GM13976 (cell line): ENCODE measurements around the gene TPCN2.

Experiments
- DNase-seq: peaks from one replicate; pipeline ENCODE4 v3.0.0; 2012; ENCODE audit warnings: low spot score
- in situ Hi-C: fragments of 300-500 bp; cut with MboI; formaldehyde crosslinking; loops from one replicate; pipeline ENCODE4 v1.12.0; 2022; ENCODE audit warnings: low sequenced_read_pairs, mixed read lengths, inconsistent platforms; ENCODE audit not compliant: unreplicated experiment
- TF ChIP-seq, protein P1 (sequence below): IDR thresholded peaks from 2 replicates; pipeline ENCODE4 v1.5.1; 2012; ENCODE audit warnings: borderline replicate concordance, mild to moderate bottlenecking; ENCODE audit not compliant: insufficient read depth; ENCODE audit errors: extremely low read depth, missing control alignments, control extremely low read depth

The TPCN2 gene

DNA sequence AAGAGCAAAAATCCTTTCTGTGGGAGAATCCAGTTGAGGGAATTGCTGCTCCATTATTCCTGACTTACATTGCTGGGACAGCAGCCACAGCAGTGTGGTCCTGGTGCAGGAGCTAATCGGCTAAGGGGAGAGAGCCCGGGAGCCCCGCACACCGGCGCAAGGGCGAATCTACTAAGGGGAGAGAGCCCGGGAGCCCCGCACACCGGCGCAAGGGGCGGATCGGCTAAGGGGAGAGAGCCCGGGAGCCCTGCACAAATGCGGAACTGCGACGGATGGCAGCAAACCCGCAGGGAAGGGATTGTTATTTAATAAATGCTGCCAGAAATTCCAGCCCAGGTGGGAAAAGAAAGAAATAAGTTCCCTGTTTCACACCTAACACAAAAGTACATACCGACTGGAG lies 43.5 kb downstream of the TPCN2 start:
- TF ChIP-seq, protein P1, sequence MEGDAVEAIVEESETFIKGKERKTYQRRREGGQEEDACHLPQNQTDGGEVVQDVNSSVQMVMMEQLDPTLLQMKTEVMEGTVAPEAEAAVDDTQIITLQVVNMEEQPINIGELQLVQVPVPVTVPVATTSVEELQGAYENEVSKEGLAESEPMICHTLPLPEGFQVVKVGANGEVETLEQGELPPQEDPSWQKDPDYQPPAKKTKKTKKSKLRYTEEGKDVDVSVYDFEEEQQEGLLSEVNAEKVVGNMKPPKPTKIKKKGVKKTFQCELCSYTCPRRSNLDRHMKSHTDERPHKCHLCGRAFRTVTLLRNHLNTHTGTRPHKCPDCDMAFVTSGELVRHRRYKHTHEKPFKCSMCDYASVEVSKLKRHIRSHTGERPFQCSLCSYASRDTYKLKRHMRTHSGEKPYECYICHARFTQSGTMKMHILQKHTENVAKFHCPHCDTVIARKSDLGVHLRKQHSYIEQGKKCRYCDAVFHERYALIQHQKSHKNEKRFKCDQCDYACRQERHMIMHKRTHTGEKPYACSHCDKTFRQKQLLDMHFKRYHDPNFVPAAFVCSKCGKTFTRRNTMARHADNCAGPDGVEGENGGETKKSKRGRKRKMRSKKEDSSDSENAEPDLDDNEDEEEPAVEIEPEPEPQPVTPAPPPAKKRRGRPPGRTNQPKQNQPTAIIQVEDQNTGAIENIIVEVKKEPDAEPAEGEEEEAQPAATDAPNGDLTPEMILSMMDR = no peak
- DNase-seq = no peak
- in situ Hi-C loops = no loop called here

DNA sequence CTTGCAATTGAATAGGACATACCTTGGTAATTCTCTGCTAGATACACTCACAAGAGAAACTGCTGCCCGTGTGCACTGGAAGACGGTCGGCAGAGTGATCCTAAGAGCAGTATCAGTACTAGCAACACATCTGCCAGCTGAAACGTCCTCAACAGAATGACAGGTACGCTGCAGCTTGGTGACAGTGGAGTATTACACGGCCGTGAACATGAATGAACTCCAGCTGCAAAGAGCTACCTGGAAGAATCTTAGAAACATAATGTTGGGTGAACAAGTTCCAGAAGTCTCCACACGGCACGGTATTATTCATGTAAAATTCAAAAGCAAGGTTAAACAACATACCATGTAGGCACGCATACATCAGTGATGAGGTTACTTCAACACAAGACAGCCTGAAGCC lies 44.4 kb downstream of the TPCN2 start:
- TF ChIP-seq, protein P1 = no peak
- in situ Hi-C loops = no loop called here

DNA sequence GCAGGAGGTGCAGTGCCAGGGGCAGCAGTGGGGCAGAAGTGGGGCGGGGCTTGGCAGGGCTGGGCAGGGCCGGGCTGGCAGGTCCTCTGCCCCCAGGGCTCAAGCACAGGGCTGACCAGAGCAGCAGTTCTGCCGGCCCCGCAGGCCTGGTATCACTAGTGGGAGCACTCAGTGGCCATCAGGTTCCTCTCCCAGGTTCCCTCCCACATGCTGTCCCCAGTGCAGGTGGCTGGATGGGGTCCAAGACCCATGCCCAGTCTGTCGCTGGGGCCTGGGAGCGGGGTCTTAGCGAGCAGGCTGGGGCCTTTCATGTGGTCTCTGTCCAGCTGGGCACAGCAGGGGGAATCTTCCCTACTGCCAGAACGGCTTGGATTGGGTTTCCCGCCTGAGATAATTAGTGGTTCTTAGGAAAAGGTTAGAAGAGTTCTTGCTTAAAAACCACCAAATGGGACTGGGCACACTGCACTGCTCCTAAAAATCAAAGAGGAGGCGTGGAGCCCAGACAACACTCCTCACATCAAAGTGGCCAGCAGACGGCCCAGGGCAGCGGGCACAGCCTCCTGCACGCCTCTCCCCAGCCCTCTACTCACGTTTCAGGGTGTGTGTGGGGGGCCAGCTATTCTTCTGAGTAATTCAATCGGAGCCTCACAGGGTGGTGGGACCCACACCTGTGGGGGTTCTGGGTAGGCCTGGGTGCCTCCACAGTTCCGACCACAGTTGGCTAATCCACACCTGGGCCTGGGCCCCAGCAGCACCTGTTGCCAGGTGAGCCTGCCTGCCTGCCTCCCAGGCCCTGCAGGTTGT lies 45.6 kb downstream of the TPCN2 start:
- TF ChIP-seq, protein P1 = no peak
- in situ Hi-C loops = no loop called here
- DNase-seq = no peak

More for the DNA sequence above, 44.4 kb downstream of the TPCN2 start:
- no peak for DNase-seq

DNA sequence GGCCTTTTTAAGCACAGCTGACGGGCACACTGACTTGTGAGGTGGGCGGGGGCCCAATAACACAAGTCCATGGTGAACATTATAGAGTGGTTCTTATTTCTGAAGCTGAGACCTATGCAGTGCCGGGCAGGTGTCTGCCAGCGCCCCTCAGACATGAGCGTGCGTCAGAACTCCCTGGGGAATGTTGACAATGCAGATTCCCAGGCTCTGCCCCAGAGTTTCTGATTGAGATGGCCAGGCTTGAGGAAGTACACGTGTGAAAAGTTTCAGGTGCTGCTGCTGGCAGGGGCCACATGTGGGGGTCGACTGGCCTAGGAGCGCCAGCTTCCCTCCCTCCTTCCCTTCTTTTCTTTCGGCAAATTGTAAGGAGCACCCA lies 46.2 kb downstream of the TPCN2 start:
- in situ Hi-C loops = no loop called here
- no peak for DNase-seq
- TF ChIP-seq, protein P1 = no peak

DNA sequence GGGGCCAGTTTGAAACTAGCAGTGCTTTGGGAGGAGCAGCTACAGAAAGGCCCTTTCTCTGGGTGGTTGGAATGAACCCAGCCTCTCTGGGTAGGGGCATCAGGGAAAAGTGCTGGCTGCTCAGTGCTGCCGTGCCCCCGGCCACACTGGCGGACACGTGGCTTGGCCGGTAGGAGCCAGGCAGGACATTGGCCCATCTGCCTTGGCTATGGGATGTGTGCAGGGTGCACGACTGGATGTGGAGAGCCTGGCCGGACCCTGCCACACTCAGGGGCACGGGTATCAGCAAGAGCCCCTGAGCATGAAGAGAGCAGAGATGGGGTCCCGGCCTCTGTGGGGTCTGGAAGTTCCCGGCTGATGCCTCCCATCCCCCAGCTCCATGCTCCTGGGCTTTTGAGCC lies 46.6 kb downstream of the TPCN2 start:
- DNase-seq = no peak
- TF ChIP-seq, protein P1 = no peak
- in situ Hi-C loops = no loop called here

DNA sequence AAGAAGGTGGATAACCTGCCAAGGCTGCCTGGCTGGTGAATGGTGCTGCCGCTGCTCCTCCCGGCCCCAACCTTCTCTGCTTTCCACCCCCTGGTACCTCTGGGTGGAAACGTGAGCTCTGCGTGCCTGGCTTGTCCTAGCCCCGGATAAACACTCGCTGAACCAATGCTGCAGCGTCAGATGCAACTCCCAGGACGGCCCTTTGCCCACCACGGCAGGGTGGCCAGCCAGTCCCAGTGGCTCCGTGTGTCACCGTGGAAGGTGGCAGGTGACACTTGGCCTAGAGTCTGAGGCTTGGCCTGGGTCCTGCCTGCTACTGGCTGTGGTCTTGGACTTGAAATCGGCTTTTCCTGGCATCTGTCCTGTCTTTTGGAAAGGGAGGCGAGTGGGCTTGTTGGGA lies 47.7 kb downstream of the TPCN2 start:
- TF ChIP-seq, protein P1 = no peak
- in situ Hi-C loops = no loop called here
- DNase-seq = no peak
